HCT116 (cell line): Measurements from ENCODE around the gene SHANK3. TPM values are rescaled to one million over a fixed set of nuclear protein-coding genes. Genes with fewer than 3 reads are reported as not detected.

ENCODE experiments used
- ATAC-seq: fragments of 200-7000 bp; cut with Tn5 transposase; 2 replicates; pipeline ENCODE4 v1.9.1; 2020; ENCODE audit warnings: mild to moderate bottlenecking, moderate library complexity
- BruUV-seq: library from RNA; stranded (reverse); fragments of 400-500 nt; replicated peaks from 2 replicates; lab custom pipeline; 2021; lab: Mats Ljungman, UMichigan
- CTCF ChIA-PET: fragments of 300-600 bp; sonication (Branson Sonifier 250); formaldehyde crosslinking; loops from one replicate; lab custom pipeline; 2021; ENCODE audit warnings: antibody characterized with exemption; lab: Charles Lee
- POLR2A ChIA-PET: fragments of 300-600, 350-600 bp; sonication (Branson Sonifier 250); formaldehyde crosslinking; loops from one replicate; lab custom pipeline; 2021; ENCODE audit warnings: antibody characterized with exemption; lab: Charles Lee
- RAD21 ChIA-PET, 2 experiments: fragments of 300-600 bp; sonication (Branson Sonifier 250); formaldehyde crosslinking; loops; one replicate each; lab custom pipeline; 2023; ENCODE audit warnings: low total read pairs in 2 of 2; ENCODE audit not compliant: uncharacterized antibody in 2 of 2, unreplicated experiment in 2 of 2, low non-redundant PET in 1 of 2; lab: Charles Lee
- DNase-seq: peaks from one replicate; pipeline ENCODE4 v3.0.0-alpha.2; 2010; ENCODE audit warnings: low read depth, low spot score
- H2AFZ ChIP-seq: fragments of 200-600 bp; shearing (Covaris generic), sonication (generic); 2 replicates; pipeline ENCODE4 v1.6.1; 2017; ENCODE audit warnings: low read depth, mixed run types, mixed read lengths, antibody characterized with exemption, low read length; ENCODE audit not compliant: poor library complexity, severe bottlenecking
- H3K27ac ChIP-seq: 2 replicates; pipeline ENCODE4 v1.5.1; 2012; ENCODE audit warnings: low read depth, low read length
- H3K27me3 ChIP-seq: fragments of 200-600 bp; sonication (generic); 2 replicates; pipeline ENCODE4 v1.6.1; 2016; ENCODE audit warnings: mixed run types, low read length, mixed read lengths; ENCODE audit not compliant: insufficient read depth
- H3K36me3 ChIP-seq, 2 experiments: fragments of 200-500 bp in 1 of 2; fragments of 200-600 bp in 1 of 2; sonication (Bioruptor generic) in 1 of 2; sonication (generic) in 1 of 2; 2 replicates each; pipeline versions ENCODE4 v1.5.1 to v1.6.1; 2014 to 2016; ENCODE audit warnings: low read length in 2 of 2, inconsistent platforms in 1 of 2, mixed read lengths in 1 of 2, mixed run types in 1 of 2; ENCODE audit not compliant: insufficient read depth in 2 of 2, control insufficient read depth in 1 of 2
- H3K4me1 ChIP-seq, 2 experiments: fragments of 200-600 bp in 1 of 2; sonication (generic) in 1 of 2; 2 replicates each; pipeline versions ENCODE4 v1.5.1 to v1.6.1; 2012 to 2017; ENCODE audit warnings: low read length in 2 of 2, inconsistent platforms in 1 of 2, mild to moderate bottlenecking in 1 of 2, mixed read lengths in 1 of 2, mixed run types in 1 of 2, moderate library complexity in 1 of 2; ENCODE audit not compliant: insufficient read depth in 2 of 2, control insufficient read depth in 1 of 2
- H3K4me2 ChIP-seq: fragments of 200-600 bp; sonication (generic); 2 replicates; pipeline ENCODE4 v1.6.1; 2017; ENCODE audit warnings: mixed run types, low read length, mixed read lengths
- H3K4me3 ChIP-seq, 2 experiments: fragments of 200-600 bp in 1 of 2; sonication (generic) in 1 of 2; replicated peaks in 1 of 2; 2 replicates each; pipeline ENCODE4 v1.5.1; 2011 to 2016; ENCODE audit warnings: low read length in 2 of 2, control low read depth in 1 of 2, low read depth in 1 of 2, mild to moderate bottlenecking in 1 of 2, mixed read lengths in 1 of 2, mixed run types in 1 of 2
- H3K79me2 ChIP-seq: fragments of 200-600 bp; sonication (generic); 2 replicates; pipeline ENCODE4 v1.6.1; 2017; ENCODE audit warnings: mild to moderate bottlenecking, mixed run types, low read length, moderate library complexity, mixed read lengths; ENCODE audit not compliant: insufficient read depth
- H3K9ac ChIP-seq: fragments of 200-600 bp; sonication (generic); 2 replicates; pipeline ENCODE4 v1.6.1; 2016; ENCODE audit warnings: low read length, mixed read lengths
- H3K9me2 ChIP-seq: fragments of 200-600 bp; sonication (generic), shearing (Covaris generic); 2 replicates; pipeline ENCODE4 v1.6.1; 2017; ENCODE audit warnings: mixed run types, mild to moderate bottlenecking, moderate library complexity; ENCODE audit not compliant: insufficient read depth
- H3K9me3 ChIP-seq, 2 experiments: fragments of 200-500 bp in 1 of 2; fragments of 200-600 bp in 1 of 2; sonication (Bioruptor generic) in 1 of 2; sonication (generic) in 1 of 2; 2 replicates each; pipeline ENCODE4 v1.6.1; 2014 to 2017; ENCODE audit warnings: low read length in 2 of 2, mixed read lengths in 2 of 2, inconsistent platforms in 1 of 2, low read depth in 1 of 2, mild to moderate bottlenecking in 1 of 2, mixed run types in 1 of 2, moderate library complexity in 1 of 2; ENCODE audit not compliant: control insufficient read depth in 1 of 2, insufficient read depth in 1 of 2
- H4K20me1 ChIP-seq: fragments of 200-600 bp; sonication (generic), shearing (Covaris generic); 2 replicates; pipeline ENCODE4 v1.6.1; 2017; ENCODE audit warnings: mixed run types, mild to moderate bottlenecking, moderate library complexity; ENCODE audit not compliant: insufficient read depth
- CBX3 ChIP-seq: IDR thresholded peaks from 2 replicates; pipeline ENCODE4 v1.6.1; 2012; ENCODE audit warnings: low read depth
- CEBPB ChIP-seq: IDR thresholded peaks from 2 replicates; pipeline ENCODE4 v1.6.1; 2012; ENCODE audit warnings: low read depth
- EGR1 ChIP-seq: IDR thresholded peaks from 2 replicates; pipeline ENCODE4 v1.6.1; 2012; ENCODE audit warnings: low read depth
- EZH2 ChIP-seq: fragments of 200-600 bp; sonication (generic); IDR thresholded peaks from 2 replicates; pipeline ENCODE4 v1.6.1; 2017; ENCODE audit warnings: antibody characterized with exemption, mixed run types
- FOSL1 ChIP-seq: IDR thresholded peaks from 2 replicates; pipeline ENCODE4 v1.6.1; 2012; ENCODE audit warnings: low read depth
- JUND ChIP-seq: IDR thresholded peaks from 2 replicates; pipeline ENCODE4 v1.6.1; 2012
- POLR2AphosphoS5 ChIP-seq: IDR thresholded peaks from 2 replicates; pipeline ENCODE4 v1.6.1; 2011; ENCODE audit warnings: mild to moderate bottlenecking, low read depth, low read length, moderate library complexity
- RAD21 ChIP-seq: IDR thresholded peaks from 2 replicates; pipeline ENCODE4 v1.6.1; 2012; ENCODE audit warnings: low read depth, mild to moderate bottlenecking
- SIN3A ChIP-seq: IDR thresholded peaks from 2 replicates; pipeline ENCODE4 v1.6.1; 2012; ENCODE audit warnings: low read depth
- SP1 ChIP-seq: IDR thresholded peaks from 2 replicates; pipeline ENCODE4 v1.6.1; 2012; ENCODE audit warnings: low read depth
- TCF7L2 ChIP-seq: IDR thresholded peaks from 2 replicates; pipeline ENCODE4 v1.7.0; 2011; ENCODE audit warnings: borderline replicate concordance, inconsistent platforms; ENCODE audit not compliant: insufficient read depth, insufficient read length; ENCODE audit errors: extremely low read depth
- YY1 ChIP-seq: IDR thresholded peaks from 2 replicates; pipeline ENCODE4 v1.6.1; 2011; ENCODE audit warnings: low read length, low read depth, moderate library complexity, mild to moderate bottlenecking; ENCODE audit not compliant: insufficient replicate concordance; ENCODE audit errors: extremely low read depth
- ZFX ChIP-seq: fragments of 450-650 bp; IDR thresholded peaks from 2 replicates; pipeline ENCODE4 v1.6.1; 2017
- ZNF274 ChIP-seq: fragments of 200-500 bp; sonication (Bioruptor generic); IDR thresholded peaks from 2 replicates; pipeline ENCODE4 v1.6.1; 2014; ENCODE audit warnings: mild to moderate bottlenecking, low read depth, low read length, inconsistent platforms
- intact Hi-C: fragments of 100-400 bp; cut with micrococcal nuclease; formaldehyde crosslinking; loops from 2 replicates; pipeline ENCODE4 v1.10.0; 2022
- total RNA-seq: library from RNA; stranded (reverse); gene quantifications from one replicate; pipeline ENCODE4 v1.2.1, GENCODE V29; 2021; ENCODE audit not compliant: unreplicated experiment
- TF ChIP-seq, protein P1 (sequence below): IDR thresholded peaks from 2 replicates; pipeline ENCODE4 v1.6.1; 2012
- TF ChIP-seq, protein P2 (sequence below): IDR thresholded peaks from 2 replicates; pipeline ENCODE4 v1.6.1; 2012
- TF ChIP-seq, protein P3 (sequence below), 3 experiments: fragments of 200-600 bp in 1 of 3; sonication (generic) in 1 of 3; IDR thresholded peaks in 2 of 3; conservative IDR thresholded peaks in 1 of 3; 2 replicates each; pipeline ENCODE4 v1.5.1; 2012 to 2017; ENCODE audit warnings: low read depth in 2 of 3, low read length in 2 of 3, antibody characterized with exemption in 1 of 3, borderline replicate concordance in 1 of 3, control low read depth in 1 of 3, mild to moderate bottlenecking in 1 of 3, mixed read lengths in 1 of 3, mixed run types in 1 of 3, moderate library complexity in 1 of 3; ENCODE audit not compliant: insufficient read depth in 1 of 3
- TF ChIP-seq, protein P4 (sequence below): IDR thresholded peaks from 2 replicates; pipeline ENCODE4 v1.6.1; 2012; ENCODE audit warnings: low read depth

SHANK3 gene
- total RNA-seq, 1 experiment from 2014 or later = 16.0 TPM

DNA sequence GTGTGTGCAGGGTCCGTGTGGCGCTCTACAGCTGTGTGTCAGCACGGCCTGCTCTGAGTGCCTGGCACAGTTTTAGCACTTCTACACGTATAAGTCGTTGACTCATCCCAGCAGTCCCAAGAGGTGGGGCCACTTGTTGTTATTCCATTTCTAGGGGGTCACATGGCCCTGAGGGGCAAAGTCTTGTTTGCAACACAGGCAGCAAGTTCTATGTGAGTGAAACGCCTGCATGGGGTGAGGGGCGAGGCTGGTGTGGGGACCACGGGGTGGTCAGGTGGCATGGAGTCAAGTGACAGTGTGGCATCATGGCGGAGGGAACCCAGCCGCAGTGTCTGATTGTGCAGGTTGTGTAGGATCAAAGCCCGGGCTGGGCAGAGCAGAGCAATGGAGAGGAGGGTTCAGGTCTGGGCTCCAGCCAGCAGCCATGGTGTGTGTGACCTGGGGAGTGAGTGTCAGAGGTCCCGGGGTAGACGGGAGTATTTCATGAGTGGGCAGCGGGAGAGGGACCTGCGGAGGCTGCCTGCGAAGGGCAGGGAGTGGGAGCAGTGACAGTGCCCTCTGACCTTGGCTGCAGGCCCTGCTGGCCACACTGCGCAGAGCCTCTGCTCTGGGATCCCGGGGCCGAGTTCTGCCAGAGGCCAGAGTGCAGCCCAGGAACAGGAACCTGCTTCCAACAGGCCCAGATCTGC is 27.9 kb downstream of the SHANK3 start (continued):
- TF ChIP-seq TCF7L2 (no peak), POLR2AphosphoS5 (no peak), RAD21 (no peak), SP1 (no peak), YY1 (no peak), EGR1 (no peak), CEBPB (no peak), EZH2 (no peak)
- TF ChIP-seq, protein P1, sequence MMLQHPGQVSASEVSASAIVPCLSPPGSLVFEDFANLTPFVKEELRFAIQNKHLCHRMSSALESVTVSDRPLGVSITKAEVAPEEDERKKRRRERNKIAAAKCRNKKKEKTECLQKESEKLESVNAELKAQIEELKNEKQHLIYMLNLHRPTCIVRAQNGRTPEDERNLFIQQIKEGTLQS = no peak
- TF ChIP-seq, protein P2, sequence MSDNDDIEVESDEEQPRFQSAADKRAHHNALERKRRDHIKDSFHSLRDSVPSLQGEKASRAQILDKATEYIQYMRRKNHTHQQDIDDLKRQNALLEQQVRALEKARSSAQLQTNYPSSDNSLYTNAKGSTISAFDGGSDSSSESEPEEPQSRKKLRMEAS = no peak

DNA sequence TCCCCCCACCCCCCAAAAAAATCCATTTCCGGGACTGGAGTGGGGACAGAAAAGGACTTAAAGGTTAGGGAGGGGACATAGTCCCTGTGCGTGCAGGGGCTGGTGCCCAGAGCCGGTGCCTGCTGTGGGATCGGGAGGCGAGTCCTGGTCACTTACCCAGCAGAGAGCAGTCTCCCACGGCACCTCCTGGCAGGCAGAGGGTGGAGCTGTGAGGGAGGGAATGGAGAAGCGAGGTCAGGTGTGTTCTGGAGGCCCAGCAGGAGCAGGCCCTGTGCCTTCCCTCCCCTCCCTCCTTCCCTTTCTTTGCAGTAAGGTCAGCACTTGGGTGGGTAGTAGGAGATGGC is 28.4 kb downstream of the SHANK3 start:
- no peak overlapping the region for H2AFZ ChIP-seq
- no peak overlapping the region for H3K4me2 ChIP-seq
- CTCF ChIA-PET = no interaction called here
- no peaks in the 10 kb centered on the region for H3K27me3 ChIP-seq
- peaks cover 0 to 8% of the 10 kb centered on the region in 2 experiments; a peak in 1 of 4 replicates for H3K36me3 ChIP-seq
- intact Hi-C loops = no loop called here
- no peak for ATAC-seq
- DNase-seq = no peak
- no peak overlapping the region for H3K4me3 ChIP-seq
- no peaks in the 10 kb centered on the region for H3K9me3 ChIP-seq
- H3K9me2 ChIP-seq = no peaks in the 10 kb centered on the region
- no peaks in the 10 kb centered on the region for H4K20me1 ChIP-seq
- POLR2A ChIA-PET = no interaction called here
- H3K79me2 ChIP-seq = peaks cover 17% of the 10 kb centered on the region
- no peak overlapping the region for H3K27ac ChIP-seq
- peaks cover 2 to 10% of the 10 kb centered on the region in 2 experiments; a peak in 1 of 4 replicates for H3K4me1 ChIP-seq
- no TSS peak for BruUV-seq
- no peak overlapping the region for H3K9ac ChIP-seq
- RAD21 ChIA-PET = no interaction called here
- TF ChIP-seq FOSL1 (no peak), ZFX (no peak), TCF7L2 (no peak), CEBPB (no peak), RAD21 (no peak), YY1 (no peak), JUND (no peak), CBX3 (no peak), EGR1 (no peak), SIN3A (no peak), ZNF274 (no peak), POLR2AphosphoS5 (no peak), SP1 (no peak)
- TF ChIP-seq, protein P3, sequence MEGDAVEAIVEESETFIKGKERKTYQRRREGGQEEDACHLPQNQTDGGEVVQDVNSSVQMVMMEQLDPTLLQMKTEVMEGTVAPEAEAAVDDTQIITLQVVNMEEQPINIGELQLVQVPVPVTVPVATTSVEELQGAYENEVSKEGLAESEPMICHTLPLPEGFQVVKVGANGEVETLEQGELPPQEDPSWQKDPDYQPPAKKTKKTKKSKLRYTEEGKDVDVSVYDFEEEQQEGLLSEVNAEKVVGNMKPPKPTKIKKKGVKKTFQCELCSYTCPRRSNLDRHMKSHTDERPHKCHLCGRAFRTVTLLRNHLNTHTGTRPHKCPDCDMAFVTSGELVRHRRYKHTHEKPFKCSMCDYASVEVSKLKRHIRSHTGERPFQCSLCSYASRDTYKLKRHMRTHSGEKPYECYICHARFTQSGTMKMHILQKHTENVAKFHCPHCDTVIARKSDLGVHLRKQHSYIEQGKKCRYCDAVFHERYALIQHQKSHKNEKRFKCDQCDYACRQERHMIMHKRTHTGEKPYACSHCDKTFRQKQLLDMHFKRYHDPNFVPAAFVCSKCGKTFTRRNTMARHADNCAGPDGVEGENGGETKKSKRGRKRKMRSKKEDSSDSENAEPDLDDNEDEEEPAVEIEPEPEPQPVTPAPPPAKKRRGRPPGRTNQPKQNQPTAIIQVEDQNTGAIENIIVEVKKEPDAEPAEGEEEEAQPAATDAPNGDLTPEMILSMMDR (IDR thresholded peaks at IDR 0.05 in 2 of 3, conservative IDR thresholded peaks at IDR 0.05 in 1 of 3; ENCODE audit: borderline replicate concordance in 1 of 3, insufficient read depth in 1 of 3, low read depth in 2 of 3, low read length in 2 of 3) = no peak
- TF ChIP-seq, protein P2 = no peak
- TF ChIP-seq, protein P4, sequence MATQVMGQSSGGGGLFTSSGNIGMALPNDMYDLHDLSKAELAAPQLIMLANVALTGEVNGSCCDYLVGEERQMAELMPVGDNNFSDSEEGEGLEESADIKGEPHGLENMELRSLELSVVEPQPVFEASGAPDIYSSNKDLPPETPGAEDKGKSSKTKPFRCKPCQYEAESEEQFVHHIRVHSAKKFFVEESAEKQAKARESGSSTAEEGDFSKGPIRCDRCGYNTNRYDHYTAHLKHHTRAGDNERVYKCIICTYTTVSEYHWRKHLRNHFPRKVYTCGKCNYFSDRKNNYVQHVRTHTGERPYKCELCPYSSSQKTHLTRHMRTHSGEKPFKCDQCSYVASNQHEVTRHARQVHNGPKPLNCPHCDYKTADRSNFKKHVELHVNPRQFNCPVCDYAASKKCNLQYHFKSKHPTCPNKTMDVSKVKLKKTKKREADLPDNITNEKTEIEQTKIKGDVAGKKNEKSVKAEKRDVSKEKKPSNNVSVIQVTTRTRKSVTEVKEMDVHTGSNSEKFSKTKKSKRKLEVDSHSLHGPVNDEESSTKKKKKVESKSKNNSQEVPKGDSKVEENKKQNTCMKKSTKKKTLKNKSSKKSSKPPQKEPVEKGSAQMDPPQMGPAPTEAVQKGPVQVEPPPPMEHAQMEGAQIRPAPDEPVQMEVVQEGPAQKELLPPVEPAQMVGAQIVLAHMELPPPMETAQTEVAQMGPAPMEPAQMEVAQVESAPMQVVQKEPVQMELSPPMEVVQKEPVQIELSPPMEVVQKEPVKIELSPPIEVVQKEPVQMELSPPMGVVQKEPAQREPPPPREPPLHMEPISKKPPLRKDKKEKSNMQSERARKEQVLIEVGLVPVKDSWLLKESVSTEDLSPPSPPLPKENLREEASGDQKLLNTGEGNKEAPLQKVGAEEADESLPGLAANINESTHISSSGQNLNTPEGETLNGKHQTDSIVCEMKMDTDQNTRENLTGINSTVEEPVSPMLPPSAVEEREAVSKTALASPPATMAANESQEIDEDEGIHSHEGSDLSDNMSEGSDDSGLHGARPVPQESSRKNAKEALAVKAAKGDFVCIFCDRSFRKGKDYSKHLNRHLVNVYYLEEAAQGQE = no peak
- TF ChIP-seq, protein P1 = no peak
